HEK293T (cell line): Measurements from ENCODE around the gene TRABD2B.

Source experiments
- ARNT ChIP-seq: fragments of 450-650 bp; IDR thresholded peaks from 2 replicates; pipeline ENCODE4 v1.6.1; 2017; ENCODE audit warnings: mild to moderate bottlenecking
- CTBP1 ChIP-seq: fragments of 450-650 bp; IDR thresholded peaks from 2 replicates; pipeline ENCODE4 v1.6.1; 2016; ENCODE audit warnings: borderline replicate concordance
- ELF4 ChIP-seq: fragments of 450-650 bp; IDR thresholded peaks from 2 replicates; pipeline ENCODE4 v1.6.1; 2017; ENCODE audit warnings: antibody characterized with exemption
- FOXM1 ChIP-seq: fragments of 450-650 bp; IDR thresholded peaks from 2 replicates; pipeline ENCODE4 v1.6.1; 2017; ENCODE audit warnings: mild to moderate bottlenecking, borderline replicate concordance
- HDGF ChIP-seq: fragments of 450-650 bp; IDR thresholded peaks from 2 replicates; pipeline ENCODE4 v1.6.1; 2017; ENCODE audit warnings: antibody characterized with exemption, borderline replicate concordance
- PKNOX1 ChIP-seq: fragments of 450-650 bp; IDR thresholded peaks from 2 replicates; pipeline ENCODE4 v1.6.1; 2016
- SP1 ChIP-seq: fragments of 450-650 bp; IDR thresholded peaks from 2 replicates; pipeline ENCODE4 v1.6.1; 2017

GRCh38 chr1:47901001-47901575 is 96.1 kb downstream of the TRABD2B start:
- TF ChIP-seq PKNOX1 (no peak), FOXM1 (no peak), SP1 (no peak), HDGF (no peak), CTBP1 (no peak), ARNT (no peak), ELF4 (no peak)
